Lower leg skin (tissue), 4 donors: ENCODE results near the gene COBL. TPM values are rescaled to one million over a fixed set of nuclear protein-coding genes. Genes with fewer than 3 reads are reported as not detected.

Experiments
- DNase-seq, 2 donors: peaks; one replicate each; pipeline ENCODE4 v3.0.0-alpha.2; 2019; ENCODE audit warnings: low spot score in 2 of 2
- H3K4me3 ChIP-seq: fragments of 200-600 bp; sonication (generic); 2 replicates; pipeline ENCODE4 v1.5.1; 2017; ENCODE audit warnings: mild to moderate bottlenecking, low read depth; ENCODE audit not compliant: poor library complexity, severe bottlenecking
- CTCF ChIP-seq, 3 donors: fragments of 450-650 bp; IDR thresholded peaks; one replicate each; pipeline ENCODE4 v1.5.1; 2016; ENCODE audit warnings: antibody characterized with exemption in 3 of 3, mild to moderate bottlenecking in 3 of 3, moderate library complexity in 2 of 3
- POLR2A ChIP-seq, 2 donors: fragments of 450-650 bp; IDR thresholded peaks; one replicate each; pipeline ENCODE4 v1.6.1; 2016 to 2017; ENCODE audit warnings: antibody characterized with exemption in 2 of 2, mild to moderate bottlenecking in 1 of 2, moderate library complexity in 1 of 2
- WGBS, 2 donors: methylation state at CpG; one replicate each; pipeline ENCODE4 v1.1.5; 2018; 5-methylcytosine and 5-hydroxymethylcytosine counted together
- intact Hi-C: fragments of 100-400 bp; cut with DNase I; formaldehyde crosslinking; loops from one replicate; pipeline ENCODE4 v1.15.0; 2023; ENCODE audit warnings: low total_unique reads
- total RNA-seq, 4 donors: library from RNA; depleted of rRNA; stranded (reverse); fragments of >200 nt; gene quantifications; one replicate each; pipeline ENCODE4 v1.1.0, GENCODE V29; 2016

COBL gene
- total RNA-seq, 4 donors from 2014 or later: 40.2 to 94.1 (median 66.5) TPM

- intact Hi-C loops: no loop called here
- WGBS, 2 donors: 88 to 93% methylated on average over 7 of the region's 7 CpGs
- no peak overlapping the region for H3K4me3 ChIP-seq
- no peak for DNase-seq
- TF ChIP-seq CTCF (IDR thresholded peaks at IDR 0.05): no peak
- no peak for TF ChIP-seq POLR2A (IDR thresholded peaks at IDR 0.05)
These were observed 202.6 kb downstream of the COBL start for GRCh38 chr7:51113962-51114361.

GRCh38 chr7:51113560-51113959 lies 203.0 kb downstream of the COBL start:
- TF ChIP-seq POLR2A (IDR thresholded peaks at IDR 0.05) (no peak), CTCF (IDR thresholded peaks at IDR 0.05) (no peak)
- DNase-seq: no peak
- intact Hi-C loops: no loop called here
- WGBS, 2 donors: 93 to 95% methylated on average over 1 of the region's 1 CpG
- H3K4me3 ChIP-seq: no peak overlapping the region

- H3K4me3 ChIP-seq: no peak overlapping the region
- WGBS, 2 donors: 82 to 89% methylated on average over 8 of the region's 8 CpGs
- no peak for DNase-seq
- intact Hi-C loops: no loop called here
- no peak for TF ChIP-seq CTCF (IDR thresholded peaks at IDR 0.05)
These were observed 205.2 kb downstream of the COBL start for GRCh38 chr7:51111241-51111940.

- intact Hi-C loops: no loop called here
- DNase-seq: no peak
- 78 to 85% methylated on average over 8 of the region's 8 CpGs for WGBS, 2 donors
- TF ChIP-seq CTCF (IDR thresholded peaks at IDR 0.05) (no peak), POLR2A (IDR thresholded peaks at IDR 0.05) (no peak)
- H3K4me3 ChIP-seq: no peak overlapping the region
These were observed 208.5 kb downstream of the COBL start for GRCh38 chr7:51108134-51108533.

- intact Hi-C loops: no loop called here
- WGBS, 2 donors: 56 to 85% methylated on average over 3 of the region's 3 CpGs
- no peak for TF ChIP-seq POLR2A (IDR thresholded peaks at IDR 0.05)
- no peak for TF ChIP-seq CTCF (IDR thresholded peaks at IDR 0.05)
- H3K4me3 ChIP-seq: no peak overlapping the region
- DNase-seq: no peak
These were observed 212.3 kb downstream of the COBL start for GRCh38 chr7:51104278-51104677.

GRCh38 chr7:51103718-51104117 lies 212.9 kb downstream of the COBL start:
- 94 to 96% methylated on average over 5 of the region's 5 CpGs for WGBS, 2 donors
- no peak for TF ChIP-seq POLR2A (IDR thresholded peaks at IDR 0.05)
- TF ChIP-seq CTCF (IDR thresholded peaks at IDR 0.05): no peak
- no peak for DNase-seq
- H3K4me3 ChIP-seq: no peak overlapping the region
- intact Hi-C loops: no loop called here
